ENCODE data around the gene TRAPPC12. TPM values are rescaled to one million over a fixed set of nuclear protein-coding genes. Genes with fewer than 3 reads are reported as not detected.

Gene TRAPPC12
- polyA plus RNA-seq, 1 donor (not counting 4 experiments of a cell fraction or from before 2014, with no cell fraction given): 44.2 TPM

DNA sequence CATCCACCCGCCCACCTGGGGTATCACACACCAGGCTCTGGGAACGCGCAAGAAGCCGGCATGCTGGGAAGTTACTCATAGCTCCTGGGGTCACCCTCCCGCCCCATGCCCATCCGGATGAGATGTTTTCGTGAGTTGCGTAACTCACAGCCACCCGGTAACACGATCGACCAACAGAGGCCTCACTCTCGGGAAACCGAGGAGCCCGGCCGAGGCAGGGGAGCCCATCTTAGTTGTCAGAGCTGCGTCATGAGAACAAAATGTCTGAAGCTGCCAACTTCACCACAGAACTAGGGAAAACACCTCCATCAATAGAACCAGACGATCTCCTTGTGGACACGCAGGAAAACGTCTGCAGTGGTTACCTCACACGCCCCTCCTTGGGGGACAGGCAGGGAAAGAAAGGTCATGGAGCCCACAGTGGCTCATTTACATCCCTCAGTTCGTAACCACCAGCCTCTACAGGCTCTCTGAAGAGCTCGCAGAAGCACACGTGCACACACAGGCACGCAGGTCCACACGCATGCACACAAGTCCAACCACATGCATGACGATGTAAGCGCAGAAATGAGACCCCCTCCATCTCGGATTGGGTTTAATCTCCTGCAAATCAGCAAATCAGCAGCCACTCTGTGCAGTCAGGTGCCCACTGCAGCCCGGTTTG lies 113.6 kb downstream of the TRAPPC12 start:
- dilution Hi-C loops (cut with MboI; ENCODE audit: extremely low pct_ligation_motif_present, low sequenced_read_pairs): no loop called here
- FAIRE-seq: no peak

DNA sequence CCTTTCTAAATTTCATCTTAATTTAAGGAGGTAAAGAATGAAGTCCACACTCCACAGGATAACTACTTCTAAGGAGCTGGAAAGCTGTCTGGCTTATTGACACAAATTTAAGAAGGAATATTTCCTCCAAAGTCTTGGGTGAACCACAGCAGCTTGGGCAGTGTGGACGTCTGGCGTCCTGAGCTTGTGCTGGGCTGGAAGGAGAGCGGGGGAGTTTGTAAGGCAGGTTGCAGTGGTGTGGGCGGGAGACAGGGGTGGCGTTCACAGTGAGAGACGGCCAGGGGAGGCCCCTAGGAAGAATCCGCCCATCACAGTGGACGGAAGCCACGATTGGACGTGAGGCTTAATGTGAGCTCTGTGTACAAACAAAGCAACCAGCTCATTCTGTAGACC lies 114.1 kb downstream of the TRAPPC12 start:
- no peaks in the 10 kb centered on the region for H3K79me2 ChIP-seq (ENCODE audit: control insufficient read depth, insufficient read depth, low read length)
- dilution Hi-C loops (cut with MboI; ENCODE audit: extremely low pct_ligation_motif_present, low sequenced_read_pairs): no loop called here
- H4K20me1 ChIP-seq (ENCODE audit: control insufficient read depth, extremely low read depth, insufficient read depth, low read length): no peaks in the 10 kb centered on the region
- peak overlapping the region in 1 of 3 experiments; percentile 20 for H3K4me3 ChIP-seq (ENCODE audit: control insufficient read depth in 2 of 3, extremely low read depth in 1 of 3, insufficient read depth in 2 of 3, low read depth in 1 of 3, low read length in 3 of 3)
- H3K27ac ChIP-seq (ENCODE audit: control insufficient read depth, insufficient read depth, low read length): no peak overlapping the region
- H2AFZ ChIP-seq (ENCODE audit: control insufficient read depth, low read length): no peak overlapping the region
- TF ChIP-seq EZH2 (IDR thresholded peaks at IDR 0.05; ENCODE audit: low read length): no peak
- TF ChIP-seq, protein P1, sequence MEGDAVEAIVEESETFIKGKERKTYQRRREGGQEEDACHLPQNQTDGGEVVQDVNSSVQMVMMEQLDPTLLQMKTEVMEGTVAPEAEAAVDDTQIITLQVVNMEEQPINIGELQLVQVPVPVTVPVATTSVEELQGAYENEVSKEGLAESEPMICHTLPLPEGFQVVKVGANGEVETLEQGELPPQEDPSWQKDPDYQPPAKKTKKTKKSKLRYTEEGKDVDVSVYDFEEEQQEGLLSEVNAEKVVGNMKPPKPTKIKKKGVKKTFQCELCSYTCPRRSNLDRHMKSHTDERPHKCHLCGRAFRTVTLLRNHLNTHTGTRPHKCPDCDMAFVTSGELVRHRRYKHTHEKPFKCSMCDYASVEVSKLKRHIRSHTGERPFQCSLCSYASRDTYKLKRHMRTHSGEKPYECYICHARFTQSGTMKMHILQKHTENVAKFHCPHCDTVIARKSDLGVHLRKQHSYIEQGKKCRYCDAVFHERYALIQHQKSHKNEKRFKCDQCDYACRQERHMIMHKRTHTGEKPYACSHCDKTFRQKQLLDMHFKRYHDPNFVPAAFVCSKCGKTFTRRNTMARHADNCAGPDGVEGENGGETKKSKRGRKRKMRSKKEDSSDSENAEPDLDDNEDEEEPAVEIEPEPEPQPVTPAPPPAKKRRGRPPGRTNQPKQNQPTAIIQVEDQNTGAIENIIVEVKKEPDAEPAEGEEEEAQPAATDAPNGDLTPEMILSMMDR (optimal IDR thresholded peaks at IDR 0.05 in 1 of 3, IDR thresholded peaks at IDR 0.05 in 1 of 3, conservative IDR thresholded peaks at IDR 0.05 in 1 of 3; ENCODE audit: extremely low read depth in 1 of 3, insufficient read depth in 2 of 3, low read length in 3 of 3): no peak
- no peaks in the 10 kb centered on the region for H3K9me1 ChIP-seq (ENCODE audit: control insufficient read depth, extremely low read depth, insufficient read depth, low read length)
- H3K9me3 ChIP-seq (ENCODE audit: control insufficient read depth, low read depth, low read length): no peaks in the 10 kb centered on the region
- H3K4me2 ChIP-seq (ENCODE audit: control insufficient read depth, extremely low read depth, insufficient read depth, low read depth, low read length): peak overlapping the region; percentile 27
- H3K4me1 ChIP-seq (ENCODE audit: control insufficient read depth, extremely low read depth, insufficient read depth, low read length): no peaks in the 10 kb centered on the region
- no peaks in the 10 kb centered on the region for H3K27me3 ChIP-seq (ENCODE audit: control insufficient read depth, extremely low read depth, insufficient read depth, low read length)
- DNase-seq (ENCODE audit: low read depth, low spot score) (no peak), FAIRE-seq (no peak)
- no peak overlapping the region for H3K9ac ChIP-seq (ENCODE audit: control insufficient read depth, extremely low read depth, insufficient read depth, low read length)
- peaks cover 4 to 7% of the 10 kb centered on the region in 2 experiments for H3K36me3 ChIP-seq (ENCODE audit: control insufficient read depth in 2 of 2, extremely low read depth in 1 of 2, insufficient read depth in 2 of 2, low read length in 2 of 2)

More for the DNA sequence above, 113.6 kb downstream of the TRAPPC12 start:
- Histone ChIP-seq H3K4me3 (ENCODE audit: control insufficient read depth in 2 of 3, extremely low read depth in 1 of 3, insufficient read depth in 2 of 3, low read depth in 1 of 3, low read length in 3 of 3) (peak overlapping the region in 1 of 3 experiments; percentile 20), H3K79me2 (ENCODE audit: control insufficient read depth, insufficient read depth, low read length) (no peaks in the 10 kb centered on the region), H3K9ac (ENCODE audit: control insufficient read depth, extremely low read depth, insufficient read depth, low read length) (no peak overlapping the region), H3K27me3 (ENCODE audit: control insufficient read depth, extremely low read depth, insufficient read depth, low read length) (no peaks in the 10 kb centered on the region), H3K9me1 (ENCODE audit: control insufficient read depth, extremely low read depth, insufficient read depth, low read length) (no peaks in the 10 kb centered on the region), H3K4me1 (ENCODE audit: control insufficient read depth, extremely low read depth, insufficient read depth, low read length) (no peaks in the 10 kb centered on the region), H4K20me1 (ENCODE audit: control insufficient read depth, extremely low read depth, insufficient read depth, low read length) (no peaks in the 10 kb centered on the region), H3K9me3 (ENCODE audit: control insufficient read depth, low read depth, low read length) (no peaks in the 10 kb centered on the region), H3K27ac (ENCODE audit: control insufficient read depth, insufficient read depth, low read length) (no peak overlapping the region), H3K4me2 (ENCODE audit: control insufficient read depth, extremely low read depth, insufficient read depth, low read depth, low read length) (peak overlapping the region; percentile 27), H3K36me3 (ENCODE audit: control insufficient read depth in 2 of 2, extremely low read depth in 1 of 2, insufficient read depth in 2 of 2, low read length in 2 of 2) (peaks cover 0 to 4% of the 10 kb centered on the region in 2 experiments), H2AFZ (ENCODE audit: control insufficient read depth, low read length) (no peak overlapping the region)
- no peak for DNase-seq (ENCODE audit: low read depth, low spot score)
- TF ChIP-seq, protein P1 (optimal IDR thresholded peaks at IDR 0.05 in 1 of 3, IDR thresholded peaks at IDR 0.05 in 1 of 3, conservative IDR thresholded peaks at IDR 0.05 in 1 of 3; ENCODE audit: extremely low read depth in 1 of 3, insufficient read depth in 2 of 3, low read length in 3 of 3): no peak
- TF ChIP-seq EZH2 (IDR thresholded peaks at IDR 0.05; ENCODE audit: low read length): no peak
